ENCODE results near the gene PAPPA2.

Gene PAPPA2

DNA sequence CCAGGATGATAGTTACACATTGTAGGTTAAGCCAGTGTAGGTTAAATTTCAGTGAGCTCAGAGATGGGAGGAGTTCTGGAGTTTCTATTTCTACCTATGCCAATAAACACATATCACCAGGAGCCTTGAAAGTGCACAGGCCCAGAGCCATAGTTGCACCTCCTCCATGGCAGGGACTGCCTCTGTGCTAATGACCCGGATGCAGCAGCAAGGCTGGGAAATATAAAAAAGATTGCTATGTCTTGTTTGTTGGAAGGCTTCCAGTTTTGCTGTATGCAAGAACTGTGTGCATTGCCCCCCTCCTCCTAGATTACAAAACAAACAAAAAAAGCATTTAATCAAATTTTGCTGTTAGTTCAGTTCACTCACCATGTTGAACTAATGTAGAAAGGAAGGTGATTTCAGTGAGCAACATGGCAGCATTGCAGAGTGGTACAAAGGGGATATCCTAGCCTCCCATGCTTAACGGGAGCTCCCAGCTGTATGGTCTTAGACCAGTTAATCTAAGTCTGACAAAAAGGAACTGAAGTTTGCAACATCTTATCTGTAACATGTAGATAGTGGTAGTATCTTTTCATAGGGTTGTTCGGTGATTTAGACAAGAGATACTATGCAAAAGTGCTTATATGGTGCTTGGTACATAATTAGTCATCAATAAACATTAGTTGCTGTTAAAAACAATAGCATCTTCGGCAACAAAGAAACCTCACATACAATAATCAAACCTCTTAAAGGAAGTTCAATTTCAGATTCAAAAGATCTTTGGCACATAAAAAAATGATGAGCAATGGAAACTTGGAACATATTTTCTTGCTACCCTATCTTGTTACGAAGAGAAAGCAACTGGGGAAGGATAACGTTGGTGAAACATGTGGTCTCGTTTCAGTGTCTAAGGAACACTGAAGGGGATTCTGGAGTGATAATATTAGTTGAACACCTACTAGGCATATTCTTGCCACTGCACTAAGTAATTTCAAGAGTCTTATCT lies 392.1 kb downstream of the PAPPA2 start:
- H3K9me3 ChIP-seq, result no peaks in the 10 kb centered on the region
- H3K4me1 ChIP-seq, result no peaks in the 10 kb centered on the region
- no peak for DNase-seq (ENCODE audit: low spot score in 2 of 2)
- no peaks in the 10 kb centered on the region for H3K36me3 ChIP-seq (replicated peaks)
- H3K4me3 ChIP-seq, result no peak overlapping the region
- in situ Hi-C loops (cut with MboI; ENCODE audit: low sequenced_read_pairs), result no loop called here
- H3K27me3 ChIP-seq (ENCODE audit: low read depth), result peaks cover 2% of the 10 kb centered on the region; the same call in 1 of the 2 replicates

DNA sequence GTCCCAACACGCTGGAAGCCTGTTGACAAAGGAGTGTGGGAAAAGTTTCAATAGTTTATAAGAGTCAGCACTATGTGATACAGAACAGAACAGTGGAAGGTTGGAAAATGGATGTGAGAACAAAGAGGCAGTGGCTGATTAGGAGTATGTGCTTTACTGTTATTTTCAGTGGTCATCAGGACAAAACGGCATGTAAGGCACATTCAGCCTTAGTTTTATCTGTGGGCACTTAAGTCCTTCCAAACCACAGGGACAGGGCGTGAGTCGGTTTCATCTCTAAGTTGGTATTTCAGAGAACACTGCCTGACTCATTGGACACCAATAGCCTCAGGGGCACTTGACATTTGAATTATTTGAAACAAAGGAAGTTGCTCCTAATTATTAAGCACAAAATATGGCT lies 394.7 kb downstream of the PAPPA2 start:
- no peak for DNase-seq (ENCODE audit: low spot score in 2 of 2)
- H3K4me3 ChIP-seq, result no peak overlapping the region
- H3K27me3 ChIP-seq (ENCODE audit: low read depth), result peaks cover 2% of the 10 kb centered on the region; the same call in 1 of the 2 replicates
- in situ Hi-C loops (cut with MboI; ENCODE audit: low sequenced_read_pairs), result no loop called here
- H3K9me3 ChIP-seq, result no peaks in the 10 kb centered on the region
- H3K4me1 ChIP-seq, result no peaks in the 10 kb centered on the region
- no peaks in the 10 kb centered on the region for H3K36me3 ChIP-seq (replicated peaks)

DNA sequence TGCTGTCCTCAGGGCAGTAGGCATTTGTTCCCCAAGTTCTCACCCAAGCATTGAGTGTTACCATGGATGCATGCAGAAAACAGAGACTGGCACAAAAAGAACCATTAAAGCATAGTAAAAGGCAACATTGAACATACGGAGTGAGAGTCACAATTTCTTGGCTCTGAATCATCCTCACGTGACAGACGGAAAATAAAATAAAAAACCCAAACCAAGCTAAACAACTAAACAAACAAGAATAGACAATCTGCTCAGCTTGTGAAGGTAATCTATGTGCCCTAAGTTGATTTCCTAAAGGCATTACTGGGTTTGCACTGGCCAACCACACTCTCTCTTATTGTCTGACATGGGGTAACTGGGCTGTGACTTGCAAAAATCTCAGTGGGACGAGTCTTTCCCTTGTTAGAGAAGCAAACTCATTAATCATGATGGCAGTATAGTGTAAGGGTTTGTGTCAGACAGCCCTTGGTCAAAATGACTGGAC lies 395.5 kb downstream of the PAPPA2 start:
- H3K4me3 ChIP-seq, result no peak overlapping the region
- in situ Hi-C loops (cut with MboI; ENCODE audit: low sequenced_read_pairs), result no loop called here
- H3K36me3 ChIP-seq (replicated peaks), result no peaks in the 10 kb centered on the region
- DNase-seq (ENCODE audit: low spot score in 2 of 2), result no peak
- H3K27me3 ChIP-seq (ENCODE audit: low read depth), result peaks cover 2% of the 10 kb centered on the region; the same call in 1 of the 2 replicates
- H3K9me3 ChIP-seq, result no peaks in the 10 kb centered on the region
- no peaks in the 10 kb centered on the region for H3K4me1 ChIP-seq

DNA sequence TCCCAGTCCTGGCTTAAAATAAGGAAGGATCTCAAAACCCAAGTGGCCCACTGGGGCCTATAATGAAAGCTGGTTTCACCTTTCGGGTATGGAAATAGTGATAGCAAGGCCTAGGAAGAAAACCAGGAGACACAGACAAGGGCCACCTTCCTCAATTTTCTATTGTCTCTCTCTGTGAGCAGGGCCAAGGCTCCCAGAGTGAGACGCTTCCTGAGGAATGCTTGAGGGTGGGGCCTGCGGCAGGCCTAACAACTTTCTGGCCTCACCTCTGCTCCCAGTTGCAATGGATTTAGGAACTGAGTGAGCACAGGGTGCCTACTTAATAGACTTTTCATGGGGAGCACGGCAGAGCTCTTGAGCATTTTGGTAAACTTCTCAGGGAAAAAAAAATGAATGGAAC lies 400.6 kb downstream of the PAPPA2 start:
- DNase-seq (ENCODE audit: low spot score in 2 of 2), result no peak
- Histone ChIP-seq H3K4me3 (no peak overlapping the region), H3K36me3 (replicated peaks) (no peaks in the 10 kb centered on the region), H3K27me3 (ENCODE audit: low read depth) (no peaks in the 10 kb centered on the region), H3K9me3 (no peaks in the 10 kb centered on the region), H3K4me1 (no peaks in the 10 kb centered on the region)
- in situ Hi-C loops (cut with MboI; ENCODE audit: low sequenced_read_pairs), result no loop called here

DNA sequence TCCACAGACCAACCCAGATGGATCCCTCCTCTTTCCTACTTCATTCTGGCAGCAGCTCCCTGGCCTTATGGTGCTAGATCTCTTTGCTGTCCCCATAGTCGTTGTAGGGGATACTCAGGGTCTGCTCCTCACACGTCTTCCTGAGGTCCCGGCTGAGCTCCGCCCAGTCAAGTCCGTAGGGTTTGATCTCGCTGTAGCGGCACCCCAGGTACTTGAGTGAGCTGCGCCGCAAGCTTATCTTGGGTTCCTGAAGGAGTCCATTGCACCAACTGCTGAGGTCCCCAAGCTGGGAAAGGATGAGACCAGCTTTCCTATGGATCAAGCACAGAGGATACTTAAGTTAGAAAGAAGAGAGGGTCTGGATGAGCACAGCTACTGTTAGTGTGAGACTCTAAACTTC lies 401.2 kb downstream of the PAPPA2 start:
- Histone ChIP-seq H3K4me1 (no peaks in the 10 kb centered on the region), H3K9me3 (no peaks in the 10 kb centered on the region), H3K27me3 (ENCODE audit: low read depth) (no peaks in the 10 kb centered on the region), H3K4me3 (no peak overlapping the region), H3K36me3 (replicated peaks) (no peaks in the 10 kb centered on the region)
- in situ Hi-C loops (cut with MboI; ENCODE audit: low sequenced_read_pairs), result no loop called here
- DNase-seq (ENCODE audit: low spot score in 2 of 2), result no peak

DNA sequence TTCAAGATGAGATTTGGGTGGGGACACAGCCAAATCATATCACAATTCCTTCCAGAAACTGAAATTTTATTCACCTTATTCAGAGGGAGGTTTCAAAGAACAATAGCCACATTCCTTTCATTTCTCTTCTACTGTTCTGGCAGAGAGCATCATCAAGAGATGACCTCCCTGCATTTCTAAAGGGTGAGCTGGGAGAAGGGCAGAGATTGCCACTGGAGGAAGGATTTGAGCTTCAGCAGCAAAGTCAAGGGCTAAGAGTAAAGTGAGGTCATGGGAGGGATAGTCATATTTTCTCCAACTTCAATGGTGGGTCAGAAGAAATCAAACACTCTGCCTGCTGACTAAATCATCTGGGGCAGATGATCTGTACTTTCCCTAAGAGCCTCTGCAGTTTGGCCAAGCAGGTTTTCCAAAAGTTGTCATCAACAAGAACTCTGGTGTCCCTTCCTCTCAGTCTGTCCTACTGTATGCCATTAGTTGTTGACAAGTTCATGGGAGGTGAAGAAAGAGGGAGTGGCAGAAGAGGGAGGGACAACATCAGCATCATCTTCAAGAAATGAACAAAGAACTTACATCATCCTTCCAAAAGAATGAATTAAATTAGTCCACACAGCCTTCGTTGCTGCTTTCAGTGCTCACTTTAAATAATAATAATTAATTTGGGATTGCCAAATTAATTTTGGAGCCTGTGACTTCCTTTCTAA lies 403.2 kb downstream of the PAPPA2 start:
- Histone ChIP-seq H3K9me3 (no peaks in the 10 kb centered on the region), H3K36me3 (replicated peaks) (no peaks in the 10 kb centered on the region), H3K27me3 (ENCODE audit: low read depth) (no peaks in the 10 kb centered on the region), H3K4me3 (no peak overlapping the region), H3K4me1 (no peaks in the 10 kb centered on the region)
- no peak for DNase-seq (ENCODE audit: low spot score in 2 of 2)
- in situ Hi-C loops (cut with MboI; ENCODE audit: low sequenced_read_pairs), result no loop called here

DNA sequence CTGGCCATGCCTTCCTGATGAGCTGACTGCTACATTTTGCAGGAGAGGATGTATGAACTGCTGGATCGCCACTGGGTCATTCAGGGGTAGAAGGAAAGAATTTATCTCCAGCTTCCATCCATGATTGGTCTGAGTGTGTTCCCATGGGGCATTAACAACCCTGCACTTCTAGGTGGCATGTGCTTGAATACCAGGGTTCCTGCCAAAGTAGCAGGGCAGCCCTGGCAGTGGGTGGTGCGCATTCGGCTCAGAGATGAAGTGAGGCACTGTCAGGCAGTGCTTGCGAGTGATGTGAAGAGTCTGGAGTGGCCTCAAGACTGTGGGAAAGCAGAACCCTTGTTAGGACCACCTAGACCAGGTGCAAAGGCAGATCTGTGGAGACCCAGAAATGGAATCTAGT lies 406.6 kb downstream of the PAPPA2 start:
- no peaks in the 10 kb centered on the region for H3K36me3 ChIP-seq (replicated peaks)
- no peak overlapping the region for H3K4me3 ChIP-seq
- no peak for DNase-seq (ENCODE audit: low spot score in 2 of 2)
- H3K9me3 ChIP-seq, result no peaks in the 10 kb centered on the region
- in situ Hi-C loops (cut with MboI; ENCODE audit: low sequenced_read_pairs), result no loop called here
- no peaks in the 10 kb centered on the region for H3K27me3 ChIP-seq (ENCODE audit: low read depth)
- no peaks in the 10 kb centered on the region for H3K4me1 ChIP-seq

DNA sequence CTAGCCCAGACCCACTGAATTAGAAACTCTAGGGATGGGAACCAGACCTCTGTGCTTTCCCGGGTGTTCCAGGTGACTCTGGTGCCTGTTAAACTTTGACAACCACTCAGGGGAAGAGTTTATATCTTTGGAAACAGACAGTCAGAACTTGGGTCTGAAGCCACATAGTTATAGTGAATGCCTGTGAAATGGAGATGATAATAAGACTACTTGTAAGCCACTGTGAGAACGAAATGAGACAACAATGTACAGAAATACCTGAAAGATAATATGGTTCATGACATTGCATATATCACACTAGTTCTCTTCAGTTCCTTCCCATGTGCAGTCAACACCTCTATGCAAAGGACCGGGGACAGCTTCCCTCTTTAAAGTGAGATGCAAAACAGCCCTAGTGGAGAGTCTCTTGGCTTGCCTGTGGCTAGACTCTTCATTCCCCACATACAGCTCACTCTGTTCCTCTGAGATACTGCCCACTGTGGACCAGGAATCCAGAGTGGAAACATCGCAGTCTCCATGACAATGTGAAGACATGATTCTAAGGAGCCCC lies 414.1 kb downstream of the PAPPA2 start:
- Histone ChIP-seq H3K27me3 (ENCODE audit: low read depth) (no peaks in the 10 kb centered on the region; the same call in 1 of the 2 replicates), H3K36me3 (replicated peaks) (no peaks in the 10 kb centered on the region), H3K4me3 (no peak overlapping the region), H3K9me3 (no peaks in the 10 kb centered on the region), H3K4me1 (no peaks in the 10 kb centered on the region)
- no peak for DNase-seq (ENCODE audit: low spot score in 2 of 2)
- in situ Hi-C loops (cut with MboI; ENCODE audit: low sequenced_read_pairs), result loop anchor here (25.0 kb wide), 2 partner anchors 490 to 910 kb away; no protein-coding TSS in a partner anchor

DNA sequence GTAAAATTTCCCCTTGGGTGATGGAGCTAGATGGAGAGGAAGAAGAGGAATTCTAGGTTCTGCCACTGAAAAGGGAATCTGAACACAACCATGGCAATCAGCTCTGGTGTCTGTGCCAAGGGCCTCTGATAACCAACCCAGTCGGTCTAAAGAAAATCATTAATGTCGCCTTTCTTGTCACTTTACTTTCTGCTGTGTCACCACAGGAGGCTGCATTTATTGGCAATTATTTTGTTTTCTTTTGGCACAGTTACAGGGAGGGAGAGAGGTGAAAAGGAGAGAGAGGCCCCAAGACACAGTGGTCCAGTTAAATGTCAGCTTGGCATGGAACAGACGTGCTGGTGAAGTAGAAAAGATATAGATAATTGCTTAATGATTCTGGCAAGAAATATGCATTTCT lies 414.6 kb downstream of the PAPPA2 start:
- Histone ChIP-seq H3K36me3 (replicated peaks) (no peaks in the 10 kb centered on the region), H3K4me3 (no peak overlapping the region), H3K9me3 (no peaks in the 10 kb centered on the region), H3K27me3 (ENCODE audit: low read depth) (no peaks in the 10 kb centered on the region; the same call in 1 of the 2 replicates), H3K4me1 (no peaks in the 10 kb centered on the region)
- in situ Hi-C loops (cut with MboI; ENCODE audit: low sequenced_read_pairs), result loop anchor here (25.0 kb wide), 2 partner anchors 490 to 910 kb away; no protein-coding TSS in a partner anchor
- DNase-seq (ENCODE audit: low spot score in 2 of 2), result no peak

DNA sequence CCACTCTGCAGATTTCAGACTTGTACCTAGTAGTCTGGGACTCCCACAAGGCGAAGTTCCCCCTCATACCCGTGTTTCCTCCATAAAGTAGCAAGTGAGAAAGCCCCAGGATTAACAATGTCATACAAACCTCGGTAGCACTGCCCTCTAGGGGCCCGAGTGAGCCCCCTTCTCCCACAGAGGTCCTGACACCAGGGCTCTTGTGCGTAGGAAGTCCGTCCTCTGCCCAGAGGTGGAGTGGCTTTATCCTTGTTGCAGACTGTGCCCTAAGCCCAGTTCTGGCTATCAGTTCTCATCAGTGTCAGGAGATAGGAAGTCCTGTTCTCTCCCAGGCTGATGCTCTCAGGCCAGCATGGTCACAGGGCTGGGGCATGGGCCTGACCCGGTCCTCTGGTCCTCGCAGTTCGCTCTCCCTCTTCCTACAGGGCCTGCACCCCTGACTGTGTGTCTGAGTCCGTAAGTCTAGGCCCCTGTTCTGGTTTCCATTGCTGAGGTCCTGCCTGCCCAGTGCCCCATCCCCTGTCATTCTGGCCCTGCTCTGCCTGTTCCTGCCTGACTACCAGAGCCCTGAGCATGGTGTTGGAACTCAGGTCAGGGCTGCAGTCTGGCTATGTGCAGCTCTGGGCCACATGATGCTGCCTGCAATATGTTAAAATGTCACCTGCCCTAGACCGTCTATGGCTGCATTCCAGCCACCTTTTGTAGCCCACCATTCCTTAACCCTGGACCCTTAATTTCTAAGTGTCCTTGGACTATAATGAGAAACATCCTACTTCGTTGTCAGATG lies 416.0 kb downstream of the PAPPA2 start:
- Histone ChIP-seq H3K27me3 (ENCODE audit: low read depth) (no peaks in the 10 kb centered on the region; the same call in 1 of the 2 replicates), H3K4me3 (no peak overlapping the region), H3K4me1 (no peaks in the 10 kb centered on the region), H3K9me3 (no peaks in the 10 kb centered on the region), H3K36me3 (replicated peaks) (no peaks in the 10 kb centered on the region)
- in situ Hi-C loops (cut with MboI; ENCODE audit: low sequenced_read_pairs), result loop anchor here (25.0 kb wide), 2 partner anchors 492 to 908 kb away; no protein-coding TSS in a partner anchor
- DNase-seq (ENCODE audit: low spot score in 2 of 2), result peak in 1 of 2 experiments; percentile 15

DNA sequence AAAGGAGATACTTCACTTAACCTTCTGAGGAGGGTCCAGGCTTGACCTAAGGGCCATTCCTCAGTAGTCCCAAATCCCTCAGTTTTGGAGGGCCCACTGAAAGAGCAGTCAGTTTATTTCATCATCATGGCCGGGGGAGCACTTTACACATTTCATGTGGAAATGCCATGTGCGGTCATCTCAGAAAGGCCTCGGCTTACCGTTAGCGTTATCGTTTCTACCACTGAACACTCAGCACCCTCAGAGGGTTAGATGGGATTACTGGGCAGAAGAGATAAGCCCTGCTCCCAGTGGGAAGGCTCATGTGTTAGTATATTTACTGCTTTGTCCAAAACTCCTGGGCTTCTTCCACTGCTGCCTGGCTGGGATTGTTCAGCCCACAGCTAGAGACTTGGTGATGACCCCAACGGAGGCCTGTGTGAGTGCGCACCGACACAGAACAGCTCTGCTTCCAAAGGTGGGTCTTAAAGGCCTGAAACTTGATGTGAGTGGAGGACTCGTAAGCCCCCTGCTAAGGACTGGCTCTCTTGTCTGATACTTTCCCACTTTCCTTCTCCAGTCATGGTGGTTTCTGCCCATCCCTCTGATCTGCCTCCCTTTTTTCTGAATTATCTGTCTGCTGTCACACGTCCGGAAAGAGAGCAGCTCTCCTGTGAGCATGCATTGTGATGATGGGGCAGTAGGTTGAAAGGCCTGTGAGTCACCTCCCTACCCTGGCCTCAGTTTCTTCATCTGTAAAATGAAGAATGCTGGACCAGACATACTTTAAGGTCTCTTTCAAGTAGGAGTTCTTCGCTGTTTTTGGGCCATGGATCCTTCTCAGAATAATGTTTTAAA lies 417.0 kb downstream of the PAPPA2 start:
- in situ Hi-C loops (cut with MboI; ENCODE audit: low sequenced_read_pairs), result loop anchor here (5.0 to 25.0 kb wide), 3 partner anchors 323 to 907 kb away; no protein-coding TSS in a partner anchor
- H3K27me3 ChIP-seq (ENCODE audit: low read depth), result no peaks in the 10 kb centered on the region; the same call in 1 of the 2 replicates
- no peaks in the 10 kb centered on the region for H3K9me3 ChIP-seq
- no peaks in the 10 kb centered on the region for H3K36me3 ChIP-seq (replicated peaks)
- no peak overlapping the region for H3K4me3 ChIP-seq
- no peaks in the 10 kb centered on the region for H3K4me1 ChIP-seq
- DNase-seq (ENCODE audit: low spot score in 2 of 2), result no peak

DNA sequence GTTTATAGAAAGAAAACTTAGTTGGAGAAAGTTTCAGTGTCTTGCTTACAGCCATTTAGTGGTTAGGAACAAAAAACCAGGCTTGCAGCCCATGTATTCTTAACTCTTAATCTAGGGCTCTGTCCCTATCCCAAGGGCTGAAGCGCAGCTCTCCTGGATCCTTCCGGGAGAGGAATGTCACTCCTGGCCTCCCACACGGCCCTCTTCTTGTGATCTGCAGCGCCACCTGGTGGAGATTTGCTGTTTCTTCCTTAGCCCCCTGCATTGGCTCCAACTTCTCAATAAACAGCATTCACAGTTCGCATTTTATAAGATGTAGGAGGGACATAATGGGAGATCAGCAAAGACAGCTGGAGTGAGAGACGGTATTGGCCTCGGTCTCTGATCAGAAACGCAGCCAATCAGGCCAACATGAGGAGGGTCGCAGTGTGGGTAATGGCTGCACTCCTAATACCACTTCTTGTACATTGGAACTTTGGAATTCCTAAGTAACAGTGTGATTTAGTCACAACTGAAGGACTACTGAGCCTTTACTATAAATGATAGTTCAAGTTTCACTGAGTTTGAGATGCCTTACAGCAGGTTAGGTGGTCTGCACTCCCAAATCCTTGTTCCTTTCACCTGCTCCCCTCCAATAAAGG lies 418.1 kb downstream of the PAPPA2 start:
- Histone ChIP-seq H3K27me3 (ENCODE audit: low read depth) (no peaks in the 10 kb centered on the region), H3K36me3 (replicated peaks) (no peaks in the 10 kb centered on the region), H3K9me3 (no peaks in the 10 kb centered on the region), H3K4me3 (no peak overlapping the region), H3K4me1 (no peaks in the 10 kb centered on the region)
- peak; percentile 40 to 87 for DNase-seq (ENCODE audit: low spot score in 2 of 2)
- in situ Hi-C loops (cut with MboI; ENCODE audit: low sequenced_read_pairs), result loop anchor here (5.0 to 25.0 kb wide), 3 partner anchors 324 to 906 kb away; no protein-coding TSS in a partner anchor
